HG02852 (cell line): ENCODE measurements around the gene MINDY4.

Experiments
- ATAC-seq: cut with Tn5 transposase; IDR thresholded peaks from one replicate; pipeline ENCODE4 v1.9.1; 2021; ENCODE audit warnings: mild to moderate bottlenecking, moderate library complexity; ENCODE audit not compliant: unreplicated experiment

MINDY4 gene

DNA sequence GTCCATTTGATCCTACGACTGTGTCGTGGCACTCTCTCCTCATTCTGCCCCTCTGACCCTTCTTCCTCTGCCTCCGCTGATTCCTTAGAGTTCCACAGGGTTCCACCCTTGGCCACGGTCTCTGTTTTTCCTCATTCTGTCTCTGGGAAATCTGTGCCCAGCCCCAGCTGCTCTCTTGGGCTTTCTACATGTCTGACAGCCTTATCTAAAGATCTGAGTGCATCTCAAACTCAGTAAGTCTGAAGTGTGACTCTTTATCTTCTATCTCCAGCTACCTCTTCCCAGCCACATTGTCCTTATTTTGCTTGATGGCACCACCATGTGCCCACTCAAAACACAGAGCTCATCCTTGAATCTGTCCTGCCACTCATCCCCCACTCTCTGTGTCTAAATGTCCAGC is 78.3 kb downstream of the MINDY4 start:
- ATAC-seq, result no peak

DNA sequence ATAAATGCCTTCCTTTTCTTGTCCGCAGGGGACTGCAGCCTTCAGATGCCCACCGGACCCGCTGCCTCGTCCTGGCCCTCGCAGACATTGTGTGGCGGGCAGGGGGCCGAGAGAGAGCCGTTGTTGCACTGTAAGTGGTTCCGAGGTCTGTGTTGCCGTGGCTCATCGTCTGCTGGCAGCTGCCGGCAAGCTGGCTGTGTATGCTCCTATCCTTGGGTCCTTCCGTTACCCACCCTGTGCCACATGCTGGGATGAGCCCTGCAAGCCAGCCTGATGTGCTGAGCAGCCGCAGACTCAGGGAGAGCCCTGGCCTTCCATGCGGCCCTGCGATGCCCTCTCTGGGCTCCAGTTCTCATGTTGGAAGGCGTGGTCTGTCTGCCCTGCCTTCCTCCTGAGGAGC is 79.2 kb downstream of the MINDY4 start:
- ATAC-seq, result no peak

DNA sequence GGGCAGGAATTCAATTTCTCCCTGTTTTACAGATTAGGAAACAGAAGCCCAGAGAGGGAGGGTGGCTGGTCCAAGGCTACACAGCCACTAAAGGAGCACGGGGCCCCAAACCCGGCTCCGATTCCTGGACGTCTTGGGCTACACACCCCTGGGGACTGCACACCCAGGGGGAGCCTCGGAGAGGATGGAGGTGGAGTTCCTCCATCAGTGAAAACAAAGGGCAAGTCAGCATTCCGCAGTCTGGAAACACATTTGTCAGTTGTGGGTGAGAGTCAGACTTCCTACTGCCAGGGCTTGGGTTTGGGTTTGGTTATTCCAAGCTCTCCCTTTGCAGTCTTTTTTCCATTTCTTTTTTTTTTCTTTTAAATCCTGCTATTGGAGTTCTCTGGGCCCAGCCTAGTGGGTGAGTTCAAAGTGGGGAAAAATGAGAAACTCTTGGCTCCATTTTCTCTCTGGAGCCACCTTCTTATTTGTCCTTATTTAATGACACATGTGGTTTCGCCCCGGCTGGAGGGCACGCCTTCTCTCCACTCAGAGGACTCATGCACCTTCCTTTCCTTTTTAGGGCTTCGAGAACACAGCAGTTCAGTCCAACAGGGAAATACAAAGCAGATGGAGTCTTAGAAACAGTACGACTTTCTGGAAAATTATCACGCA is 80.6 kb downstream of the MINDY4 start:
- no peak for ATAC-seq

DNA sequence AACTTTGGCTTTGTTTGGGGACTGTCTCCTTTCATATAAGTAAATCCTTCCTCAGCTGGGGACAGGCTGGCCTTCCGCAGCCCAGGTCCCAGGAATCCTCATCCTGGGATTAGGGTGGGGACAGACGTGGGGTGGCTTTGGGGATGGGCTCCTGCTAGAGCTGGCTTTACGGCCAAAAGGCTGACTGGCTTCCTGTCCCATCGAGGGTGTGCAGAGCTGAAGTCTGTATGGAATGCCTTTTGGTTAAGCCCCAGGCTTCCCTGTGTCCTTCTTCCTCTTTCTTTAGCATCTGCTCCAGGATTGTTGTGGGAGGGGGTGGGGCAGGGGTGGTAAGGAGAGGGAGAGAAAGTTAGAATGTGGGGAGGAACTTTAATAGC is 81.1 kb downstream of the MINDY4 start:
- ATAC-seq, result no peak

DNA sequence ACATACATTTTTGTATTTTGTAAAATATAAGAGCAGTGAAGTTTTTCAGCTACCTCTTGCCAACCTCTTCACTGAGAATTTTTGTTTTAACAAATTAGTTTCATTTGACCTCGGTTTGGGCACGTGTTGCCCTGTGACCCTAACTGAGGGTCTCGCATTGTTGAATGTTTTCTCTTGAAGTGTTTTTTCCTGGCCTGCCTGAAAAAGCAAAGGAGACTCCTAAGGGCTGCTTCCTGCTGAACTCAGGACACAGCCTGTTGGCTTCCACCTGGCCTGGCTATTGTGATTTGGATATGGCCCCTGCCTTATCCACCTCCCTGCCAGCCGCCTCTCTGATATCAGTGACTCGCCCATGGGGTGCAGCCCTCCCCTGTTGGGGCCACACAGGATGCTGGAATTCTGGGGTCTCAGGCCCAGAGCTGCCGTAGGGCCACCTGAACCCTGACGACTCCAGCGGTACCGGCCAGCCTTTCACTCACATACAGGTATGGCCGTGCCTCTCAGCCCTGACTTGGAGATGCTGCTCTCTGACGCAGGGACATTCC is 81.6 kb downstream of the MINDY4 start:
- no peak for ATAC-seq

DNA sequence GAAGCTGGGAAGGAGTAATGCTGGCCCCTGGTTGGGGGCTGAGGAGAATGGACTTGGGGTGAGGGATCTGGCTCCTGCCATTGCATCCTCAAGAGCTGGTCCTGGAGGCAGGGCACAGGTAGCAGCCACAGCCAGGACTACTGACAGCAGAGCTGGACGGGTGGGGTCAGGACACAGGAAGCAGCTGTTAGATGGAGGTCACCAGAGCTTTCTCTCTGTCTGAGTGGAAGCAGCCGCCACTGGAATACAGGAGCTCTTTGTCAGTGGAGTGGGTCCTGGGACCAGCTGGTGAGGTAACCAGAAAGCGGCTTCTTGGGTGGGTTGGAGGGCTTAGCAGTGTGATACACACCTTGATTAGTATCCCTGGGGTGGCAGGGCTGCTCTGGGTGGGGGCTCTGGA is 82.4 kb downstream of the MINDY4 start:
- ATAC-seq, result no peak

DNA sequence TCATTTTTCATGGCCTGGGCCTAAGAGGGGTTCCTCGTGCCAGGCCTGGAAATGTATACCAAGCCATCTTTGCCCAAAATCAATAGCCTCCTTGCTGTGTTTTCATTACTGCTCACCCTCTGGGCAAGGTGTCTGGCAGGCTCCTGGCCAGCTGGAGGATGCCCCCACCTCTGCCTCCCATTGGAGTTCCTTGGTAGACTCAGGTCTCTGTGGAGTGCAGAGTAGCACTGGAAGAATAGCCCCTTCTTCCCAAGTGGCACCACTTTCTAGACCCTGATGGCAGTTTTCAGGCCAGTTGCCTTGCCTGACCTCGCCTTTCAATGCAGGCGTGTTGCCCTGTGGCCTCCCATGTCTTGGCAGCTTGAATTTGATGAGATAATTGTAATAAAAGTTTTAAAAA is 84.7 kb downstream of the MINDY4 start:
- no peak for ATAC-seq

DNA sequence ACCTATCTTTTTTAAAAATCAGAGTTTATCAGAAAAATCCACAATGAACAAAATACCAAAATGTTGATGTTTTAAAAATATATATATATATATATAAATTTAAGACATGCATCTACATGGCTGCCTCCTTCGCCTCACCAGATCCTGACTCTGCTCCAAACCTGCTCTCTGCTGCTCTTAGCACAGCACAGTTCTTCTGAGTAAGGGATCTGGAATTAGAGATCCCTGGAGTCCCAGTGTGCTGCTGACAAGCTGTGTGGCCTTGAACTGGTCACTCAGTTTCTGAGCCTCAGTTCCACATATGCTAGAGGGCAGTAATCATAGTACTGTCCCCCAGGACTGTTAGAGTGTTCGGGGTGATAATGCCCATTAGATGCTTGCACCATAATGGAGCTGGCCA is 87.4 kb downstream of the MINDY4 start:
- no peak for ATAC-seq

DNA sequence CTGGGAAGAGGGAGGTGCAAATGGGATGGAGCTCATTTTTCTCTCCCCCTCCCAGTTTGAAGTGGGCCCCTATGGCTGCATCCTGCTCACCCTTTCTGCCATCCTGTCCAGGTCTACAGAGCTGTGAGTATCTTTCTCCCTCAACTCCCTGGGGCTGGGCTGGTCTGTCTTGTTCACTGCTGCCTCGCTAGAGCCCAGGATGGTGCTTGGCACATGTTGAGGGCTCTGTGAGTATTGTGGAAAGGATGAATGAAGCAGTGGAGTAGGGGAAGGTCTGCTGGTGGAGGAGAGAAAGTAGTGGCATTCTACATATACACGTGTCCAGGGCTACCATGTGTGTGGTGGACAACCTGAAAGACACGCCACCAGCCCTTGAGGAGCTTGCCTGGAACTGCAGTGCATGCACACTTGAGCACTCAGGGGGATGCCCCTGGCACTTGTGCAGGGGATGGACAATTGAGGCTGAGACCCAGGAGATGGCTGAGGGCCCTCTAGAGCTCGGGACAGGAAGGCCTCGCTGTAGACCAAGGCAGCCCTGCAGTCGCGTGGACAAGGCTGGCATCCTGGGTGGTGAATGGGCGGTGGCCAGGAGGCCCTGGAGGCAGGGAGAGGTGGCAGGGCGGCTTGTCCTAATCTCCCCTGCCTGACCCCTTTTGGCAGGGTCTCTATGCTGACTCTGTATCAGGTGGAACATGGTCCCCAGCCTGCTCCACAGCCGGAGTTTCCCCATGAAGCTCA is 88.2 kb downstream of the MINDY4 start:
- no peak for ATAC-seq

DNA sequence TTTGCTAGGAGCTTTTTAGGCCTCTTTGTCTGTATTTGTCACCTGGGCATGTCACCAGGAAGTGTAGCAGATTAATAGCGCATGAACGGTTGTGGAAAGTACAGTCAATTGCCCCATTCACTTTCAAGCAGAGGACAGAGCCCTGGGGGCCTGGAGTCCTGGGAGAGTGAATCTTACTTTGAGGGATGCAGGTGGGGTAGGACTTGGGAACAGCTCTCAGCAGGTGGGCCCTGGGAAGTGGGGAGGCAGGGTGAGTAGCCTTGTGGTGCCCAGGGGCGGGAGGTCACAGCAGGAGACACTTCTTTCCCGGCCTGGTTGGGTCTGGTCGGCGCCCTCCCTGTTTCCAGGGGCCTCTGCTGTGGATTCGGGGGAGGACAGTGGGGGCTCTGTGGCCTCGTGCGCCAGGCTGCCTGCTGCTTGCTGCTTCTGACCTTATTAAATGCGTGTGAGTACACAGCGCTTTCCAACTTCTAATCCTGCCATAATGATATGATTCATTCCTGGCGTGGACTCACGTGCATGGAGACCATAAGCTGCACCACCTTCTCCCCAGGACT is 88.8 kb downstream of the MINDY4 start:
- no peak for ATAC-seq

DNA sequence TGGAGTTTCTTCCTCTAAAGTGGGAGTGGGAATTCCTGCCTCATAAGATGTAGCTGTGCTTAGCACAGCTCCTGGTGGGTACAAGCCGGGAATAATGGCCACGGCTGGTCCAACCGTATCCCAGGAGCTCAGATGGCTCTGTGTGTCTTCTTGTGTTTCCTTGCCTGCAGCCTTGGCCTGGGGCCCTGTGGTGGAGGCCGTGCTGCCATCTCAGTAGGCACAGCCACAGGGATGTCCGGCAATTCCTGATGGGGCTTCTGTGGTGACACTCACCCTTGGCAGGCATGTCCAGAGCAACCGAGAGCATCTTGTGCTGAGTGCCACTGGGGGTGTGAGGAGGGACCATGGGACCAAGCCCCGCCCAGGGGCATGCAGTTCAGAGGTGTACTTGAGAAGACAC is 90.4 kb downstream of the MINDY4 start:
- ATAC-seq, result no peak

DNA sequence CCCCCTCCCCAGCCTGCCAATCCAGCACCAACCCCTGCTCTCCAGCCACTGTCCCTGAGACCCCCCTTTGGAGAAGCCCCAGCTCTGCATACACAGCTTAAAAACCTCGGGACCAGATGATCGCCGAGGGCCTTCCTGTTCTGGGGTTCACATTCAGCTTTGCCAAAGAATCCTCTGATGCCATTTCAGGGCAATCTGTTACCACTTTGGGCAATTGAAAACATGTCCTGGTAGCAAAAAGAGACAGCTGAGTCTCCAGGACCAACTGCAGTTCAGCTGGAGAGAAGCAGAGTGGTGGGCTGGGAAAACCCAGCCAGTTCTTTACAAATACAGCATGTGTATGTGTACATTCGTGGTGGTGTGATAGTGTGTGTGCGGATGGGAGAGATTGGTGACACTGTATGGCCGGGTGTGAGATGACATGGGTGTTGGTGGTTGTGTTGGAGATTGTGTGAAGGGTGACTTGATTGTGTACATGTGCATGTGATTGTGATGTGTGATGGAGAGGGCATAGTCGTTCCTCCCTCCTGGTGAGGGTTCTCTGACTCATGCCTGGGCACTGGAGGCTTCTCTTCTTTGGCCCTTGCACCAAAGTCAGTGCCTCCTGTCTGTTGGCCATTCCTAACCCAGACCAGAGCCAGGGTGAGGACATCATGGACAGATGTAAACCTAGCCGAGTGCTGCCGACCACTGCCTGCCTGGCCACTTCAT is 91.9 kb downstream of the MINDY4 start:
- ATAC-seq, result no peak

DNA sequence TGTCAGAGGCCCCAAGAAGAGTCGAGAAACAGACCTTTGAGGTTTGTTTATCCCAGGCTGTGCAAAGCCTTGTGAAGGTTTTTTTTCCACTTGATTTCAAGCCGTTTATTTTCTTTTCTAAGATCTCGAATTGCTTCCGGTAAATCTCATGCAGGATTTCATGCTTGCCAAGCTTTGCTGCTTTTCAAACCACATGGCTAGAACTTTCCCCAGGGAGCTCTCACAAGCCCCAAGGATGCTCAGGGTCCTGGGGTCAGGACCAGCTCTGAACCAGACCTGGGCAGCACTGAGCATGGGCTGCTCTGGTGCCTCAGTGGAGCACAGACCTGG is 92.5 kb downstream of the MINDY4 start:
- no peak for ATAC-seq

DNA sequence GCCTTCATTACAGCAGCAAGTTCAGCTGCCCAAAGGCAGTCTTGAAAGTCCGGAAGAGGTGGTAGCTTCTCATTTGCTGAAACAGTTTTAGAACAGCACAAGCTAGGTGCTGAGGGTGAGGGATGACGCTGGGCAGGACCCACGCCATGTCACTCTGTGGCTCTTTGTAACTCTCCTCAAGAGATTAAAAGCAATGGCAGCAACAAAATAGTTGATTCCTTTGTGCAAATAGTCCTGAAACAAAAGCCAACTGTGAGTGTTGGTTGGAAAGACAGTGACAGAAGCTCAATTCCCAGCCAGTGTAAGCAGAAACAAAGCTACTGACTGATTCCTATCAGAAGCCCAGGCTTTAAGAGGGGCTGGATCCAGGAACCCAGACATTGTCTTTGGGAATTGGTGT is 92.9 kb downstream of the MINDY4 start:
- ATAC-seq, result no peak

DNA sequence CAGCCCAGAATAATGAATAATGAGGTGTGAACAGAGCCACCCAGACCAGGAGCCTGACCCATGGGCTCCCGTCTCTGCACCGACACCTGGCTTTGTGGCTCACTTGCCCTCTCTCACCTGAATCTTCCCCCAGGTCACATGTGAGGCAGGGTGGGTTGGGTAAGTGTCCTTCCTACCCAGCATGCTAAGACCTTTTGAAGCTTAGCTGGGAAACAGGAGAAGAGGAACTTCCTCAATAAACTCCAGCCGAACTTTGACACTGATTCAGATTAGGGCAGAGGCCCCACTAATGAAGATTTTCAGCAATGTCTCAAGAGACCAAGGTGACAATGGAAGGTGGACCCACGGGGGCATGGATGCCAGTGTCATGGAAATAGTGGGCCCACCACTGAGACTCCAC is 93.9 kb downstream of the MINDY4 start:
- no peak for ATAC-seq

DNA sequence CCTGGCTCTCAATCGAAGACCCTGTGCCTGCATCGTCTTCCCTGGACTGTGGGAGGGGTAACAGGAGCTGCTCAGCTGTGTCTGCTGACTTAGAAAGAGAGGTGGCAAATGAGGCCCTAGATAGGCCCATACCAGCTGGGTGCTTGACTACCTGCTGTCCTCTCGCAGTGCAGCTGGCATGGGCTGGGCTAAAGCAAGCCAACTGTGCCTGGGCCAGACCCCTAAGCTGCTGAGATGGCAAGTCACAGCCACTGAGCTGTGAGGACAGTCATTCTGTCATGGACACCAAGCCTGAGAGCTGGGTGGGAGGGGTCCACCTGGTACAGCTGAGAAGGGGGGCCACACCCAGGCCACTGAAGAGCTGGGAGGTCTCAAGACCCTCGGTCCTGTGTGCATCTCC is 94.6 kb downstream of the MINDY4 start:
- no peak for ATAC-seq

DNA sequence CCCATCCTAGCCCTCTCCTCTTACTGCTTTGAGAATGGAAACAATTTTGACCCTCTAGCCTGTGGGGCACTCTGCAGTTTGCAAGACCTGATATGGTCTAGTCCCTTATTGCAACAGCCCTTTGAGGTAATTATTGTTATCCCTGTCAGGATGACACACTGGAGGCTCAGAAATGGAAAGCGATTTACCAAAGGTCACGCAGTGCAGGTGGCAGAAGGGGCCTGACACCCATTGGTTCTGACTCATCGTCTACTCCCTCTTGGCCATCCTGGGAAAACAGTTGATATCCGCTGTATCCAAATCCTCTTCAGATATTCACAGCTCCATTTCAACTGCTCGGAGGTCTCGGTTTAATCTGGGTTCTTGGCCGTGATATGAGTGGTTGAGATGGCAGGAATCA is 95.7 kb downstream of the MINDY4 start:
- no peak for ATAC-seq

DNA sequence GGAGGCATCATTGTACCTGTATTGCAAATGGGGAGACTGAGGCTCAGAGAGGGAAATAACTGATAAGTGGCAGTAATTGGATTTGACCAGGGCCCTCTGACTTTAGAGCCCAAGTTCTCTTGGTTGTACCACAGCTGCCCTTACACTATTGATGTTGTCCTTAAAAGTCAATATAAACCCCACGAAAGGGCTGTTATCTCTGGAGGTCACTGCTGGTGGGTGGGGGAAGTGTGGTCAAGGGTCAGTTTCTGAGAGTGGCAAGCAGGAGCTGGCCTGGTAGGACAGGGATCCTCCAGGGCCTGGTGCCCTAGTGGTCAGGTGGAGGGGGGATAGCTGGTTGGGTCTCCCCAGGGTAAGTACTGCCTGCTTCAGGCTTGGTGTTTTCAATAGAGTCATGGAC is 96.3 kb downstream of the MINDY4 start:
- no peak for ATAC-seq

DNA sequence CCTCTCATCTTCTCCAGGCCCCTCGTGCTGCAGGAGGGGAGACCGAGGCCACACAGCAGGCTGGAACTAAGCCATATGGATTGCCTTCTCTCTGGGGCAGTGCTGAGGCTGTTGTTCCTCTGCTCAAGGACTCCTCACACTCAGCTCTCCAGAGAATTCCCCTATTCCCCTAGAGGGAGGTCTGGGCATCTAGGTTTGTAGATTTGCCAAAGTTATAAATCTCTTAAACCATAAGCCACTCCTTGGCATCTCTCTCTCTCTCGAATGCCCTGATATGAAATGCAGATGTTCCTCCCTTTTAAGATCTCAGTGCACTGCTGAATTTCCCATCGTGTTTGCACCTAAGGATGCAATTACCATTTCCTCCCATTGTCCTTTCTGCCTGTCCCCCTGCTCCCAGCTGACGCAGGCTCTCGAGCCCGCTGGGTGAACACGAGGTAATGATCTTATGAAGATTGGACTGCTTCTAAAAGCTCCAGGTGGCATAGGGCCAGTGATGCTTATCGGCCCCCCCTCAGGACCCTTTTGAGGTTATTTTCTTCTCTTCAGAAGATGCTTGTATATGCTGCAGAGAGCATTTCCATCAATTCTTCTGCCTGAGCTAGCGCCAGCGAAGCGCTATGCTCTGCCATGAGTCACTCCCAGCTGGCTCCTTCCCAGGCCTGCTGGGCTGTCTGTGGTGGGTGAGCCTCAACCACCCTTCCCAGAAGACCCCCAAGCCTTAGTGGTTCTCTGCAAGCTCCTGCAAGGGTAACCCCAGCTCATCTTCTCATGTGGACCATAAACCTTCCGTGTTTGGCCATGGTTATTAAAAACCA is 98.8 kb downstream of the MINDY4 start:
- ATAC-seq, result no peak

DNA sequence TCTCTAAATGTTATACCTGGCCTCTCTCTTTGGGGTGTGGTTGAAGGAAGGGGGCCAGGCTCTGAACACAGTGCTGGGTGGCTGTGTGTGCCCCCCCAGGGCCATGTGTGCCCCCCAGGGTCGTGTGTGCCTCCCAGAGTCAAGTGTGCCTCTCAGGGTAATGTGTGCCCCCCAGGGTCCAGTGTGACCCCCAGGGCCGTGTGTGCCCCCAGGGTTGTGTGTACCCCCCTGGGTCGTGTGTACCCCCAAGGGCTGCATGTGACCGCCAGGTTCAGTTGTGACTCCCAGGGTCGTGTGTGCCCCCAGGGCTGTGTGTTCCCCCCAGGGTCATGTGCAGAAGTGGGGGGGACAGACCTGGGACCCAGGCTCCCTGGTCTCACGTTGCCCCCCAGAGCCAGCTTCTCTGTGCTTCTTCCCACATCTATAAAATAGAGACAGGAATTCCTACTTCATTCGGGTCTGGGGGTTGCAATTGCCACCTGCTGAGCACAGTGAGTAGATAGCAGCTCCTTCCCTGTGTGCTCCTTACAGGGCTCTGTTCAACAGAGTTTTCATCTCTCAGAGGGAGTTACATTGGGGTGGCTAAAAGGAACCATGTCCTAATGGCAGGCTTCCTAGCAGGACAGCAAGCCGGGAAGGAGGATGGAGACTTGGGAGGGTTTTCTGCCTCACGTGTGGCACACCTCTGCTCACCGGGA is 99.8 kb downstream of the MINDY4 start:
- ATAC-seq, result no peak
